IMR-90 (cell line): ENCODE data around the gene TEX2. TPM values are rescaled to one million over a fixed set of nuclear protein-coding genes. Genes with fewer than 3 reads are reported as not detected.

Source experiments
- ATAC-seq: fragments of 200-7000 bp; cut with Tn5 transposase; 2 replicates; pipeline ENCODE4 v1.9.1; 2020; ENCODE audit warnings: low read depth, mild to moderate bottlenecking, moderate library complexity
- BruUV-seq: library from RNA; stranded (reverse); fragments of 400-500 nt; replicated peaks from 2 replicates; lab custom pipeline; 2021; lab: Mats Ljungman, UMichigan
- CTCF ChIA-PET: fragments of 300-600 bp; formaldehyde crosslinking; extraction: SDS; loops from one replicate; lab custom pipeline; 2021; ENCODE audit warnings: antibody characterized with exemption; lab: Yijun Ruan, JAX
- POLR2A ChIA-PET: fragments of 300-600 bp; sonication (Branson Sonifier 250); formaldehyde crosslinking; loops from one replicate; lab custom pipeline; 2022; ENCODE audit warnings: antibody characterized with exemption; ENCODE audit not compliant: unreplicated experiment; lab: Charles Lee
- DNase-seq: peaks from one replicate; pipeline ENCODE4 v3.0.0; 2013
- H2AFZ ChIP-seq: replicated peaks from 2 replicates; pipeline ENCODE3; 2013; ENCODE audit warnings: low read length, mild to moderate bottlenecking; ENCODE audit not compliant: poor library complexity
- H2AK5ac ChIP-seq: 2 replicates; pipeline ENCODE4 v1.6.1; 2013; ENCODE audit warnings: low read depth, low read length, inconsistent platforms
- H2AK9ac ChIP-seq: replicated peaks from 2 replicates; pipeline ENCODE3; 2013; ENCODE audit warnings: mild to moderate bottlenecking, low read depth, low read length, moderate library complexity; ENCODE audit not compliant: poor library complexity
- H2BK120ac ChIP-seq: 2 replicates; pipeline ENCODE4 v1.6.1; 2013; ENCODE audit warnings: low read depth, low read length, inconsistent platforms
- H2BK15ac ChIP-seq: 3 replicates; pipeline ENCODE4 v1.6.1; 2013; ENCODE audit warnings: low read depth, low read length, inconsistent platforms
- H2BK20ac ChIP-seq: 2 replicates; pipeline ENCODE4 v1.6.1; 2013; ENCODE audit warnings: low read depth, mild to moderate bottlenecking, inconsistent platforms, low read length, moderate library complexity
- H2BK5ac ChIP-seq: 2 replicates; pipeline ENCODE4 v1.6.1; 2013; ENCODE audit warnings: mild to moderate bottlenecking, low read depth, low read length, inconsistent platforms; ENCODE audit not compliant: poor library complexity, severe bottlenecking
- H3K14ac ChIP-seq: replicated peaks from 2 replicates; pipeline ENCODE4 v1.6.1; 2013; ENCODE audit warnings: low read depth, low read length, inconsistent platforms
- H3K18ac ChIP-seq: 2 replicates; pipeline ENCODE4 v1.6.1; 2013; ENCODE audit warnings: low read depth, low read length, control low read depth
- H3K23ac ChIP-seq: 2 replicates; pipeline ENCODE4 v1.6.1; 2013; ENCODE audit warnings: low read depth, low read length, inconsistent platforms
- H3K27ac ChIP-seq: 2 replicates; pipeline ENCODE4 v1.5.1; 2013; ENCODE audit warnings: mild to moderate bottlenecking, control low read depth, low read length; ENCODE audit not compliant: insufficient read depth
- H3K27me3 ChIP-seq: 2 replicates; pipeline ENCODE4 v1.6.1; 2013; ENCODE audit warnings: low read length; ENCODE audit not compliant: control insufficient read depth, insufficient read depth
- H3K36me3 ChIP-seq: 2 replicates; pipeline ENCODE4 v1.6.1; 2013; ENCODE audit warnings: low read length, mixed read lengths; ENCODE audit not compliant: control insufficient read depth, insufficient read depth
- H3K4ac ChIP-seq: 2 replicates; pipeline ENCODE4 v1.6.1; 2013; ENCODE audit warnings: low read depth, low read length, inconsistent platforms
- H3K4me1 ChIP-seq: 2 replicates; pipeline ENCODE4 v1.6.1; 2013; ENCODE audit warnings: low read length, mixed read lengths; ENCODE audit not compliant: control insufficient read depth, insufficient read depth
- H3K4me2 ChIP-seq: 2 replicates; pipeline ENCODE4 v1.6.1; 2013; ENCODE audit warnings: low read depth, mild to moderate bottlenecking, control low read depth, low read length, moderate library complexity
- H3K4me3 ChIP-seq: 2 replicates; pipeline ENCODE4 v1.5.1; 2013; ENCODE audit warnings: low read depth, mild to moderate bottlenecking, control low read depth, low read length, moderate library complexity; ENCODE audit not compliant: insufficient read depth
- H3K56ac ChIP-seq: 2 replicates; pipeline ENCODE4 v1.6.1; 2013; ENCODE audit warnings: low read length, inconsistent platforms; ENCODE audit not compliant: insufficient read depth; ENCODE audit errors: extremely low read depth
- H3K79me1 ChIP-seq, 2 experiments: 2 replicates each; pipeline ENCODE4 v1.6.1; 2013; ENCODE audit warnings: low read length in 2 of 2, inconsistent platforms in 1 of 2, low read depth in 1 of 2
- H3K9ac ChIP-seq: 2 replicates; pipeline ENCODE4 v1.6.1; 2013; ENCODE audit warnings: low read depth, low read length, control low read depth
- H3K9me1 ChIP-seq: 2 replicates; pipeline ENCODE4 v1.6.1; 2013; ENCODE audit warnings: low read length, inconsistent platforms; ENCODE audit not compliant: insufficient read depth
- H3K9me3 ChIP-seq: 2 replicates; pipeline ENCODE4 v1.6.1; 2013; ENCODE audit warnings: low read length; ENCODE audit not compliant: control insufficient read depth, insufficient read depth
- H4K20me1 ChIP-seq: 2 replicates; pipeline ENCODE4 v1.6.1; 2013; ENCODE audit warnings: low read length, inconsistent platforms; ENCODE audit not compliant: insufficient read depth
- H4K5ac ChIP-seq: 2 replicates; pipeline ENCODE4 v1.6.1; 2013; ENCODE audit warnings: mild to moderate bottlenecking, low read depth, low read length, control low read depth
- H4K8ac ChIP-seq, 2 experiments: 2 replicates each; pipeline ENCODE4 v1.6.1; 2013; ENCODE audit warnings: low read depth in 2 of 2, low read length in 2 of 2, control low read depth in 1 of 2, inconsistent platforms in 1 of 2
- H4K91ac ChIP-seq: 2 replicates; pipeline ENCODE4 v1.6.1; 2013; ENCODE audit warnings: low read depth, low read length, inconsistent platforms; ENCODE audit not compliant: insufficient read depth
- CTCF ChIP-seq: conservative IDR thresholded peaks from 2 replicates; pipeline ENCODE4 v1.5.1; 2012; ENCODE audit warnings: mild to moderate bottlenecking, low read depth, low read length, improper control_type of control experiment
- MAZ ChIP-seq: IDR thresholded peaks from 2 replicates; pipeline ENCODE4 v1.6.1; 2012; ENCODE audit warnings: low read depth, mild to moderate bottlenecking, low read length, improper control_type of control experiment, moderate library complexity, borderline replicate concordance
- MXI1 ChIP-seq: IDR thresholded peaks from 2 replicates; pipeline ENCODE4 v1.6.1; 2012; ENCODE audit warnings: low read depth, mild to moderate bottlenecking, low read length, moderate library complexity, borderline replicate concordance
- RAD21 ChIP-seq: IDR thresholded peaks from 2 replicates; pipeline ENCODE4 v1.6.1; 2012; ENCODE audit warnings: low read length, improper control_type of control experiment
- RCOR1 ChIP-seq: IDR thresholded peaks from 2 replicates; pipeline ENCODE4 v1.6.1; 2012; ENCODE audit warnings: mild to moderate bottlenecking, low read length, improper control_type of control experiment; ENCODE audit not compliant: insufficient replicate concordance
- SMC3 ChIP-seq: fragments of 150-350 bp; IDR thresholded peaks from 2 replicates; pipeline ENCODE4 v1.6.1; 2016; ENCODE audit warnings: low read depth, mild to moderate bottlenecking, antibody characterized with exemption, low read length, moderate library complexity
- WGBS, 2 experiments: methylation state at CpG; one replicate each; pipeline versions ENCODE4 v1.1.5 to v1.1.7; 2013; ENCODE audit warnings: missing lambda C conversion rate in 2 of 2; ENCODE audit not compliant: insufficient read length in 1 of 2; ENCODE audit errors: extremely low coverage in 2 of 2; 5-methylcytosine and 5-hydroxymethylcytosine counted together
- dilution Hi-C: fragments of 300-500 bp; cut with HindIII; formaldehyde crosslinking; loops from one replicate; pipeline ENCODE4 v1.14.3; 2018; ENCODE audit warnings: low sequenced_read_pairs; ENCODE audit not compliant: unreplicated experiment
- in situ Hi-C: fragments of 300-500 bp; cut with MboI; formaldehyde crosslinking; loops from 3 replicates; pipeline ENCODE4 v1.14.3; 2019; ENCODE audit warnings: low sequenced_read_pairs, inconsistent platforms, mixed read lengths
- intact Hi-C: fragments of 100-400 bp; cut with micrococcal nuclease; formaldehyde crosslinking; loops from 2 replicates; pipeline ENCODE4 v1.10.0; 2022
- polyA plus RNA-seq, 3 experiments: library from polyadenylated mRNA; depleted of rRNA; stranded (reverse); fragments of >200 nt; gene quantifications; 2 replicates each; pipeline ENCODE4 v1.2.3, GENCODE V29; 2012; ENCODE audit warnings: low replicate concordance in 1 of 3
- total RNA-seq: library from RNA; depleted of rRNA; stranded (reverse); fragments of >200 nt; gene quantifications from 2 replicates; pipeline ENCODE4 v1.2.3, GENCODE V29; 2012
- TF ChIP-seq, protein P1 (sequence below): fragments of 150-350 bp; IDR thresholded peaks from 2 replicates; pipeline ENCODE4 v1.6.1; 2017; ENCODE audit warnings: mild to moderate bottlenecking, antibody characterized with exemption, low read length, low read depth

TEX2 gene
- total and polyA plus RNA-seq, 2 of the 4 experiments (the other 2 are of a cell fraction): 18.2 to 21.9 TPM

- no peak overlapping the region for H2AFZ ChIP-seq
- in situ Hi-C loops (no loop called here), dilution Hi-C loops (no loop called here), intact Hi-C loops (no loop called here)
- peak overlapping the region; percentile 1 for H2BK5ac ChIP-seq
- H2AK9ac ChIP-seq: peak overlapping the region; percentile 8
- H2BK20ac ChIP-seq: peak overlapping the region; percentile 75
- H3K4me2 ChIP-seq: no peak overlapping the region
- no peak overlapping the region for H3K9ac ChIP-seq
- BruUV-seq: no TSS peak
- TF ChIP-seq MXI1 (no peak), CTCF (no peak), SMC3 (no peak), MAZ (no peak), RAD21 (no peak), RCOR1 (no peak)
- TF ChIP-seq, protein P1, sequence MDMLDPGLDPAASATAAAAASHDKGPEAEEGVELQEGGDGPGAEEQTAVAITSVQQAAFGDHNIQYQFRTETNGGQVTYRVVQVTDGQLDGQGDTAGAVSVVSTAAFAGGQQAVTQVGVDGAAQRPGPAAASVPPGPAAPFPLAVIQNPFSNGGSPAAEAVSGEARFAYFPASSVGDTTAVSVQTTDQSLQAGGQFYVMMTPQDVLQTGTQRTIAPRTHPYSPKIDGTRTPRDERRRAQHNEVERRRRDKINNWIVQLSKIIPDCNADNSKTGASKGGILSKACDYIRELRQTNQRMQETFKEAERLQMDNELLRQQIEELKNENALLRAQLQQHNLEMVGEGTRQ: no peak
- peaks cover 9% of the 10 kb centered on the region; the same call in 1 of the 2 replicates for H4K20me1 ChIP-seq
- H3K9me3 ChIP-seq: no peaks in the 10 kb centered on the region
- peak overlapping the region; percentile 74 for H3K4ac ChIP-seq
- H3K9me1 ChIP-seq: peaks cover 23% of the 10 kb centered on the region
- peak overlapping the region; percentile 22 to 33 for H4K8ac ChIP-seq
- H3K27me3 ChIP-seq: no peaks in the 10 kb centered on the region
- H3K56ac ChIP-seq: no peak overlapping the region
- ATAC-seq (no peak; the same call in 1 of the 2 replicates), DNase-seq (no peak)
- H2BK15ac ChIP-seq: peak overlapping the region; percentile 28; the same call in 2 of the 3 replicates
- WGBS, 2 experiments: 100% methylated on average over 3 of the region's 8 CpGs; no CpG with 5 or more reads in 1 of the 2 experiments
- no peak overlapping the region for H3K4me3 ChIP-seq
- peaks cover 31 to 59% of the 10 kb centered on the region in 2 experiments for H3K79me1 ChIP-seq
- H2AK5ac ChIP-seq: peak overlapping the region; percentile 41
- peak overlapping the region; percentile 45 for H3K14ac ChIP-seq
- H3K27ac ChIP-seq: peak overlapping the region; percentile 5
- no peaks in the 10 kb centered on the region for H3K36me3 ChIP-seq
- H3K23ac ChIP-seq: no peak overlapping the region
- peak overlapping the region; percentile 76 for H2BK120ac ChIP-seq
- peaks cover 16% of the 10 kb centered on the region for H3K4me1 ChIP-seq
- ChIA-PET POLR2A (no interaction called here), CTCF (interaction anchor here (0.7 kb wide), 1 partner anchor 36 kb away, joined by 3 read pairs; no protein-coding TSS in a partner anchor)
- peak overlapping the region; percentile 30 for H3K18ac ChIP-seq
- H4K91ac ChIP-seq: peak overlapping the region; percentile 31; the same call in 1 of the 2 replicates
- H4K5ac ChIP-seq: no peak overlapping the region
Observed at GRCh38 chr17:64115043-64115698, 147.9 kb downstream of the TEX2 start.
